Measurements from ENCODE around the gene ALG2.

ALG2 gene

DNA sequence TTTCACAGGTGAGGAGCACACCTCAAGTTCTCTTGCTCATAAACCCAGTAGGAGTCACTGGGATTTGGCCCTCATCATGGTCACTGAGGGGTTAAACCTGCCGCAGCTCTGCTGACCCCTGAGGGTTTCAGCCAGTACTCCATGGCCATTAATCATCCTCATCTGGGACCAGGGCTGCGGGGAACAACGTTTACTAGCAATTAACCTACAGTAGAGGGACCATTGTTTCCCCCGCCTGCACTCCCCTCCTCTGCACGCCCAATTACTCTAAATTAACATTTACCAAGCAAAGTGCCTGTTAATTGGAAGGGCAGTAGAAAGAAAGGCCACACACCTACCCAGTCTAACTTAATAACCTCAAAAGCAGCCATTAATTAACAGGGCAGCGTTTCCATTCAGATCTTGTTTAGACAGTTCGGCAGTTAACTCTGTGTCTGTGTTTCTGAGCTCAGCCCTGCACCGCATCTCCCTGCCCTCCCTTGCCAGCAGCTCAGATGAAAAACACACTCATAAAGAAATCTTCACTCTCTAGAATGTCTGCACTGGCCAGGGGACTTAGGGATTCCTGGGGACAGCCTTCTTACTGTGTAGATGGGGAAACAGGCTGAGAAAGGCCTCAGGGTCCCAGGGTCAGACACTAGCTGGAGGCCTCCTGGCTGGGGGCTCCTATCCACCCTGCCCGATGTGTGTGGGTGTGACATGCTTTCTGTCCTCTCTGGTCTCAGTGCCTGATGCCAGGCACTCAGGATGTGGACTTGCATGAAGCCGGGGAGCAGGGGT, 51.6 kb downstream of the ALG2 start:
- H3K4me3 ChIP-seq (replicated peaks in 1 of 2; ENCODE audit: low read depth in 2 of 2, low read length in 2 of 2): no peak overlapping the region
- TF ChIP-seq, protein P1, sequence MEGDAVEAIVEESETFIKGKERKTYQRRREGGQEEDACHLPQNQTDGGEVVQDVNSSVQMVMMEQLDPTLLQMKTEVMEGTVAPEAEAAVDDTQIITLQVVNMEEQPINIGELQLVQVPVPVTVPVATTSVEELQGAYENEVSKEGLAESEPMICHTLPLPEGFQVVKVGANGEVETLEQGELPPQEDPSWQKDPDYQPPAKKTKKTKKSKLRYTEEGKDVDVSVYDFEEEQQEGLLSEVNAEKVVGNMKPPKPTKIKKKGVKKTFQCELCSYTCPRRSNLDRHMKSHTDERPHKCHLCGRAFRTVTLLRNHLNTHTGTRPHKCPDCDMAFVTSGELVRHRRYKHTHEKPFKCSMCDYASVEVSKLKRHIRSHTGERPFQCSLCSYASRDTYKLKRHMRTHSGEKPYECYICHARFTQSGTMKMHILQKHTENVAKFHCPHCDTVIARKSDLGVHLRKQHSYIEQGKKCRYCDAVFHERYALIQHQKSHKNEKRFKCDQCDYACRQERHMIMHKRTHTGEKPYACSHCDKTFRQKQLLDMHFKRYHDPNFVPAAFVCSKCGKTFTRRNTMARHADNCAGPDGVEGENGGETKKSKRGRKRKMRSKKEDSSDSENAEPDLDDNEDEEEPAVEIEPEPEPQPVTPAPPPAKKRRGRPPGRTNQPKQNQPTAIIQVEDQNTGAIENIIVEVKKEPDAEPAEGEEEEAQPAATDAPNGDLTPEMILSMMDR (IDR thresholded peaks at IDR 0.05; ENCODE audit: low read depth, low read length): peak; percentile 16
- no peak for DNase-seq (ENCODE audit: low read depth in 2 of 2)

DNA sequence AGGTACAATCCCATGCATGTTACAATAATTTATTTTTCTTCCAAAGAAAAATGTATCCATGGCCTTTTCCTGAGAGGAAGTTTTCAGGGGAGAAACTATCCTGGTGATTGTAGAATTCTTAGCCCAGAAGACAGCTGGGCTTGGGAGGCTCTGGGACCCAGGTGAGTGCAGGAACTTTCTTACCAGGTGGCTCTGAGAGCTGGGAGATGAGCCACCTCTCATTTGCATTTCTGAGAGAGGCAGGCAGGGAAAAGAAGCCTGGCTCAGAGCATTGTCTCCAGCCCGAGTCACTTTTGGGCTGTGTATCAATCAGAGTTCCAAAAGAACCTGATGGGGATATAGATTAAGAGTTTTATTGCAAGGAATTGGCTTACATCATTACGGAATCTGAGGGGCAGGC, 52.7 kb downstream of the ALG2 start:
- TF ChIP-seq, protein P1 (IDR thresholded peaks at IDR 0.05; ENCODE audit: low read depth, low read length): no peak
- H3K4me3 ChIP-seq (replicated peaks in 1 of 2; ENCODE audit: low read depth in 2 of 2, low read length in 2 of 2): no peak overlapping the region
- DNase-seq (ENCODE audit: low read depth in 2 of 2): no peak

DNA sequence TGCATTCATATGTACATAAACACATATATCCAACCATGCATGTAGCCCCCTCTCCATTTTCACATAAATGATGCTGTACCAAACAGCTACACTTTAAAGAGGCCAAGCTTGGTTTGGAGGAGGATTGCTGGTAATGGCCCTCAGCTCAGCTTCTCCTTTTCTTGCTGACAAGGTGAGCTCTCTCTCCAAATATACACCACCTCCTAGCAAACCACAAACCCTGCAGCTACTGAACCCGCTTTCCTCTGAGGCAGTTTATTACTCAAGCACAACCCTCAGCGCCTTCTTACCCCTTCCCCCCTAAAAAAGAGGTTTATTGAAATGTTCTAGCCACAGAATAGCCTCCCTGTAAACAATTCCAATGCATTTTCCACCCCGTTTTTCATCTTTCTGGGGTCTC, 54.0 kb downstream of the ALG2 start:
- TF ChIP-seq, protein P1 (IDR thresholded peaks at IDR 0.05; ENCODE audit: low read depth, low read length): no peak

DNA sequence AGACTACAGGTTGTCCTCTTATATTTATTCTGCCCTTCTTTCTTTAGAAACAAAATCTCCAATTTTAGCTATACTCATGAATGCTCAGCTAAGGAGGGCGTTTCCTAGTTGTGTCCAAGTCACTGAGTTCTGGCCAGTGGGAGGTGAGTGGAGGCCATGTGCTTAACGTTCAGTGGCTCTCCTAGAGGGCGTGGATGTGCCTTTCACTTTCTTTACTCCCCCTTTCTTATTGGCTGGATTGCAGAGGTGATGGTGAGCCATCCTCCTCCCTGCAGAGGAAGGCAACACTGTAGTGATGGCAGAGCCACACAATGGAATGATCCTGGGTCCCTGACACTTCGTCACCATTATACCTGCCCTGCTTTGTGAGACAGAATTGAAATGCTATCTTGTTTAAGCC, 54.6 kb downstream of the ALG2 start:
- TF ChIP-seq, protein P1 (IDR thresholded peaks at IDR 0.05; ENCODE audit: low read depth, low read length): no peak
- DNase-seq (ENCODE audit: low read depth in 2 of 2): no peak

More for the DNA sequence above, 54.0 kb downstream of the ALG2 start:
- H3K4me3 ChIP-seq (replicated peaks in 1 of 2; ENCODE audit: low read depth in 2 of 2, low read length in 2 of 2): no peak overlapping the region
- no peak for DNase-seq (ENCODE audit: low read depth in 2 of 2)

More for the DNA sequence above, 54.6 kb downstream of the ALG2 start:
- no peak overlapping the region for H3K4me3 ChIP-seq (replicated peaks in 1 of 2; ENCODE audit: low read depth in 2 of 2, low read length in 2 of 2)
